NCI-H524 (cell line): Measurements from ENCODE around the gene CFAP251.
A peak's percentile ranks its signal among the peaks of the same experiment; 100 is the strongest.

Experiments used
- DNase-seq, 2 experiments: peaks; one replicate each; lab custom pipeline; 2025; lab: John Stamatoyannopoulos, UW

Gene CFAP251

GRCh38 chr12:121949648-121950397, 31.4 kb downstream of the CFAP251 start:
- DNase-seq, result no peak

GRCh38 chr12:121953117-121953692, 34.8 kb downstream of the CFAP251 start:
- no peak for DNase-seq

GRCh38 chr12:121953695-121954094, 35.3 kb downstream of the CFAP251 start:
- no peak for DNase-seq

GRCh38 chr12:121955258-121956237, 37.2 kb downstream of the CFAP251 start:
- peak; percentile 84 to 87 for DNase-seq

GRCh38 chr12:121957861-121958515, 39.6 kb downstream of the CFAP251 start:
- DNase-seq, result peak; percentile 61 to 69

- DNase-seq, result no peak
Observed at GRCh38 chr12:121958541-121959240, 40.3 kb downstream of the CFAP251 start.

GRCh38 chr12:121960541-121960940, 42.1 kb downstream of the CFAP251 start:
- no peak for DNase-seq

- DNase-seq, result no peak
Observed at GRCh38 chr12:121961195-121961879, 42.9 kb downstream of the CFAP251 start.

GRCh38 chr12:121963341-121964018, 45.1 kb downstream of the CFAP251 start:
- no peak for DNase-seq

- DNase-seq, result peak in 1 of 2 experiments; percentile 14
Observed at GRCh38 chr12:121964813-121965643, 46.6 kb downstream of the CFAP251 start.

GRCh38 chr12:121966959-121967358, 48.6 kb downstream of the CFAP251 start:
- DNase-seq, result no peak

- no peak for DNase-seq
Observed at GRCh38 chr12:121968876-121969275, 50.5 kb downstream of the CFAP251 start.

- DNase-seq, result no peak
Observed at GRCh38 chr12:121969726-121970125, 51.3 kb downstream of the CFAP251 start.

- DNase-seq, result no peak
Observed at GRCh38 chr12:121970581-121971300, 52.3 kb downstream of the CFAP251 start.

- DNase-seq, result peak in 1 of 2 experiments; percentile 34
Observed at GRCh38 chr12:121974026-121974985, 55.9 kb downstream of the CFAP251 start.

GRCh38 chr12:121975021-121975420, 56.6 kb downstream of the CFAP251 start:
- no peak for DNase-seq

GRCh38 chr12:121976950-121977349, 58.6 kb downstream of the CFAP251 start:
- peak in 1 of 2 experiments; percentile 56 for DNase-seq
